ENCODE data around the gene STOM.
"Not testable (repeated sequence)": the region's sequence is repeated elsewhere in the genome, so short reads cannot be mapped to it uniquely, and the experiment has no call there.

STOM gene

GRCh38 chr9:121294866-121295661, 75.0 kb downstream of the STOM start:
- Mint-ChIP-seq H3K27ac (peak overlapping the region in 1 of 2 donors; percentile 56), H3K9me3 (no peaks in the 10 kb centered on the region), H3K4me1 (peaks cover 8% of the 10 kb centered on the region), H3K27me3 (peaks cover 18% of the 10 kb centered on the region), H3K4me3 (no peak overlapping the region)
- no peak for DNase-seq
- ATAC-seq: no peak

GRCh38 chr9:121294151-121294743, 75.8 kb downstream of the STOM start:
- Mint-ChIP-seq H3K9me3 (no peaks in the 10 kb centered on the region), H3K4me3 (no peak overlapping the region), H3K4me1 (peaks cover 5% of the 10 kb centered on the region), H3K27ac (no peak overlapping the region), H3K27me3 (peaks cover 14% of the 10 kb centered on the region)
- ATAC-seq (no peak), DNase-seq (no peak)

GRCh38 chr9:121292801-121293241, 77.2 kb downstream of the STOM start:
- H3K27me3 Mint-ChIP-seq: no peaks in the 10 kb centered on the region

GRCh38 chr9:121292051-121292450, 78.0 kb downstream of the STOM start:
- H3K27me3 Mint-ChIP-seq: no peaks in the 10 kb centered on the region
- no peak for DNase-seq

More at GRCh38 chr9:121292801-121293241, 77.2 kb downstream of the STOM start:
- H3K9me3 Mint-ChIP-seq: no peaks in the 10 kb centered on the region
- DNase-seq: no peak
- no peak overlapping the region for H3K4me3 Mint-ChIP-seq
- ATAC-seq: no peak
- peaks cover 6% of the 10 kb centered on the region for H3K4me1 Mint-ChIP-seq
- H3K27ac Mint-ChIP-seq: no peak overlapping the region

GRCh38 chr9:121291536-121291935, 78.5 kb downstream of the STOM start:
- not testable (repeated sequence) for ATAC-seq, H3K27ac Mint-ChIP-seq, H3K4me3 Mint-ChIP-seq, H3K9me3 Mint-ChIP-seq, DNase-seq, H3K27me3 Mint-ChIP-seq
- peaks cover 19% of the 10 kb centered on the region for H3K4me1 Mint-ChIP-seq

More at GRCh38 chr9:121292051-121292450, 78.0 kb downstream of the STOM start:
- Mint-ChIP-seq H3K4me3 (no peak overlapping the region), H3K27ac (no peak overlapping the region), H3K4me1 (peaks cover 14% of the 10 kb centered on the region), H3K9me3 (no peaks in the 10 kb centered on the region)
- ATAC-seq: no peak

- H3K9me3 Mint-ChIP-seq: no peaks in the 10 kb centered on the region
- DNase-seq (no peak), ATAC-seq (no peak)
- H3K27me3 Mint-ChIP-seq: no peaks in the 10 kb centered on the region
- peaks cover 25% of the 10 kb centered on the region for H3K4me1 Mint-ChIP-seq
- H3K4me3 Mint-ChIP-seq: no peak overlapping the region
- H3K27ac Mint-ChIP-seq: peak overlapping the region in 1 of 2 donors; percentile 44
Observed at GRCh38 chr9:121289772-121290370, 80.2 kb downstream of the STOM start.

- ATAC-seq (no peak), DNase-seq (no peak)
- peaks cover 25% of the 10 kb centered on the region for H3K4me1 Mint-ChIP-seq
- no peak overlapping the region for H3K4me3 Mint-ChIP-seq
- no peaks in the 10 kb centered on the region for H3K9me3 Mint-ChIP-seq
- no peaks in the 10 kb centered on the region for H3K27me3 Mint-ChIP-seq
- H3K27ac Mint-ChIP-seq: peak overlapping the region in 1 of 2 donors; percentile 44
Observed at GRCh38 chr9:121289026-121289771, 80.9 kb downstream of the STOM start.

All from stimulated activated naive CD8-positive, alpha-beta T cell treated with anti-CD3 and anti-CD28 coated beads, Interleukin-15, amount 100 ng/mL, for 72 hours (primary cell).